ENCODE data around the gene PPRC1. TPM values are rescaled to one million over a fixed set of nuclear protein-coding genes. Genes with fewer than 3 reads are reported as not detected.

PPRC1 gene
- 33.9 TPM for polyA plus RNA-seq
- long read RNA-seq, donor 1 = 0 reads
- long read RNA-seq, donor 2, partial matches to known transcripts = 6 of 7 reads
- long read RNA-seq, donor 2, other reads (novel, unspliced or antisense) = 0 of 7 reads
- long read RNA-seq, donor 3 = 0 reads
- long read RNA-seq, donor 4 = 0 reads
- long read RNA-seq, donor 5 = 0 reads
- long read RNA-seq, donor 6, partial matches to known transcripts = 0 of 2 reads
- long read RNA-seq, donor 6, other reads (novel, unspliced or antisense) = 0 of 2 reads
- long read RNA-seq, donor 7, full-length matches to known transcripts = 3 of 3 reads
- long read RNA-seq, donor 7, partial matches to known transcripts = 0 of 3 reads
- long read RNA-seq, donor 7, other reads (novel, unspliced or antisense) = 0 of 3 reads
- long read RNA-seq, donor 8, full-length matches to known transcripts = 1 of 1 reads
- long read RNA-seq, donor 8, partial matches to known transcripts = 0 of 1 reads
- long read RNA-seq, donor 8, other reads (novel, unspliced or antisense) = 0 of 1 reads
- long read RNA-seq, donor 9, full-length matches to known transcripts = 1 of 1 reads
- long read RNA-seq, donor 9, partial matches to known transcripts = 0 of 1 reads
- long read RNA-seq, donor 9, other reads (novel, unspliced or antisense) = 0 of 1 reads
- long read RNA-seq, donor 10, full-length matches to known transcripts = 4 of 4 reads
- long read RNA-seq, donor 10, partial matches to known transcripts = 0 of 4 reads
- long read RNA-seq, donor 10, other reads (novel, unspliced or antisense) = 0 of 4 reads
- long read RNA-seq, donor 11, partial matches to known transcripts = 0 of 1 reads
- long read RNA-seq, donor 11, other reads (novel, unspliced or antisense) = 0 of 1 reads

GRCh38 chr10:102132563-102133372 is at the start of gene PPRC1:
PPRC1 (plus strand) TSS chr10:102133040; CDS start chr10:102133069, 29 bp downstream.
- WGBS (ENCODE audit: insufficient coverage, low lambda C conversion rate) = no CpG with 5 or more reads among the region's 64 CpGs
- Histone ChIP-seq H3K27me3 (ENCODE audit: control insufficient read depth, insufficient read depth, low read length) (no peaks in the 10 kb centered on the region), H3K4me1 (ENCODE audit: control insufficient read depth, insufficient read depth, low read length) (peaks cover 9% of the 10 kb centered on the region), H3K9me3 (ENCODE audit: control insufficient read depth, low read depth, low read length) (no peaks in the 10 kb centered on the region), H3K27ac (ENCODE audit: low read length) (peak within 1 kb of the TSS; percentile 89), H3K4me3 (ENCODE audit: low read length) (peak within 1 kb of the TSS; percentile 80), H3K36me3 (ENCODE audit: control insufficient read depth, insufficient read depth, low read length) (peaks cover 2% of the 10 kb centered on the region)
- DNase-seq = peak; percentile 98 to 100

GRCh38 chr10:102083541-102083940 is 49.3 kb upstream of the PPRC1 start:
- DNase-seq = no peak
- no peaks in the 10 kb centered on the region for H3K9me3 ChIP-seq (ENCODE audit: control insufficient read depth, low read depth, low read length)
- H3K36me3 ChIP-seq (ENCODE audit: control insufficient read depth, insufficient read depth, low read length) = no peaks in the 10 kb centered on the region
- no peaks in the 10 kb centered on the region for H3K27me3 ChIP-seq (ENCODE audit: control insufficient read depth, insufficient read depth, low read length)
- no peak overlapping the region for H3K4me3 ChIP-seq (ENCODE audit: low read length)
- no peak overlapping the region for H3K27ac ChIP-seq (ENCODE audit: low read length)
- H3K4me1 ChIP-seq (ENCODE audit: control insufficient read depth, insufficient read depth, low read length) = no peaks in the 10 kb centered on the region
- no CpG with 5 or more reads among the region's 3 CpGs for WGBS (ENCODE audit: insufficient coverage, low lambda C conversion rate)

- Histone ChIP-seq H3K36me3 (ENCODE audit: control insufficient read depth, insufficient read depth, low read length) (no peaks in the 10 kb centered on the region), H3K4me3 (ENCODE audit: low read length) (no peak overlapping the region), H3K9me3 (ENCODE audit: control insufficient read depth, low read depth, low read length) (no peaks in the 10 kb centered on the region), H3K27me3 (ENCODE audit: control insufficient read depth, insufficient read depth, low read length) (no peaks in the 10 kb centered on the region), H3K4me1 (ENCODE audit: control insufficient read depth, insufficient read depth, low read length) (no peaks in the 10 kb centered on the region), H3K27ac (ENCODE audit: low read length) (no peak overlapping the region)
- no peak for DNase-seq
- no CpG with 5 or more reads among the region's 3 CpGs for WGBS (ENCODE audit: insufficient coverage, low lambda C conversion rate)
These were observed 47.5 kb upstream of the PPRC1 start for GRCh38 chr10:102085336-102085735.

- no peak overlapping the region for H3K27ac ChIP-seq (ENCODE audit: low read length)
- no CpG with 5 or more reads among the region's 8 CpGs for WGBS (ENCODE audit: insufficient coverage, low lambda C conversion rate)
- no peaks in the 10 kb centered on the region for H3K36me3 ChIP-seq (ENCODE audit: control insufficient read depth, insufficient read depth, low read length)
- no peak overlapping the region for H3K4me3 ChIP-seq (ENCODE audit: low read length)
- no peaks in the 10 kb centered on the region for H3K9me3 ChIP-seq (ENCODE audit: control insufficient read depth, low read depth, low read length)
- no peaks in the 10 kb centered on the region for H3K4me1 ChIP-seq (ENCODE audit: control insufficient read depth, insufficient read depth, low read length)
- no peak for DNase-seq
- H3K27me3 ChIP-seq (ENCODE audit: control insufficient read depth, insufficient read depth, low read length) = no peaks in the 10 kb centered on the region
These were observed 46.6 kb upstream of the PPRC1 start for GRCh38 chr10:102086196-102086595.

GRCh38 chr10:102090772-102091171 is 42.1 kb upstream of the PPRC1 start:
- Histone ChIP-seq H3K4me3 (ENCODE audit: low read length) (no peak overlapping the region), H3K27me3 (ENCODE audit: control insufficient read depth, insufficient read depth, low read length) (no peaks in the 10 kb centered on the region)
- no CpG with 5 or more reads among the region's 2 CpGs for WGBS (ENCODE audit: insufficient coverage, low lambda C conversion rate)

GRCh38 chr10:102096449-102096848 is 36.4 kb upstream of the PPRC1 start:
- no peak for DNase-seq
- H3K4me3 ChIP-seq (ENCODE audit: low read length) = no peak overlapping the region
- H3K9me3 ChIP-seq (ENCODE audit: control insufficient read depth, low read depth, low read length) = no peaks in the 10 kb centered on the region
- no peak overlapping the region for H3K27ac ChIP-seq (ENCODE audit: low read length)
- WGBS (ENCODE audit: insufficient coverage, low lambda C conversion rate) = 93% methylated on average over 3 of the region's 7 CpGs
- no peaks in the 10 kb centered on the region for H3K27me3 ChIP-seq (ENCODE audit: control insufficient read depth, insufficient read depth, low read length)
- H3K36me3 ChIP-seq (ENCODE audit: control insufficient read depth, insufficient read depth, low read length) = no peaks in the 10 kb centered on the region
- H3K4me1 ChIP-seq (ENCODE audit: control insufficient read depth, insufficient read depth, low read length) = no peaks in the 10 kb centered on the region

More at GRCh38 chr10:102090772-102091171, 42.1 kb upstream of the PPRC1 start:
- no peaks in the 10 kb centered on the region for H3K36me3 ChIP-seq (ENCODE audit: control insufficient read depth, insufficient read depth, low read length)
- no peak overlapping the region for H3K27ac ChIP-seq (ENCODE audit: low read length)
- no peaks in the 10 kb centered on the region for H3K4me1 ChIP-seq (ENCODE audit: control insufficient read depth, insufficient read depth, low read length)
- DNase-seq = no peak
- no peaks in the 10 kb centered on the region for H3K9me3 ChIP-seq (ENCODE audit: control insufficient read depth, low read depth, low read length)

GRCh38 chr10:102101152-102101551 is 31.7 kb upstream of the PPRC1 start:
- whole genome bisulfite sequencing (ENCODE audit: insufficient coverage, low lambda C conversion rate) = no CpG with 5 or more reads among the region's 5 CpGs
- Histone ChIP-seq H3K27ac (ENCODE audit: low read length) (no peak overlapping the region), H3K9me3 (ENCODE audit: control insufficient read depth, low read depth, low read length) (no peaks in the 10 kb centered on the region), H3K36me3 (ENCODE audit: control insufficient read depth, insufficient read depth, low read length) (peaks cover 4% of the 10 kb centered on the region), H3K27me3 (ENCODE audit: control insufficient read depth, insufficient read depth, low read length) (no peaks in the 10 kb centered on the region), H3K4me3 (ENCODE audit: low read length) (no peak overlapping the region), H3K4me1 (ENCODE audit: control insufficient read depth, insufficient read depth, low read length) (no peaks in the 10 kb centered on the region)
- DNase-seq = peak in 1 of 2 donors; percentile 8

- H3K4me1 ChIP-seq (ENCODE audit: control insufficient read depth, insufficient read depth, low read length) = no peaks in the 10 kb centered on the region
These were observed 30.4 kb upstream of the PPRC1 start for GRCh38 chr10:102102421-102102820.

GRCh38 chr10:102106998-102107397 is 25.8 kb upstream of the PPRC1 start:
- peaks cover 60% of the 10 kb centered on the region for H3K36me3 ChIP-seq (ENCODE audit: control insufficient read depth, insufficient read depth, low read length)
- no peak overlapping the region for H3K27ac ChIP-seq (ENCODE audit: low read length)
- H3K27me3 ChIP-seq (ENCODE audit: control insufficient read depth, insufficient read depth, low read length) = no peaks in the 10 kb centered on the region
- no CpG with 5 or more reads among the region's 2 CpGs for WGBS (ENCODE audit: insufficient coverage, low lambda C conversion rate)
- H3K4me1 ChIP-seq (ENCODE audit: control insufficient read depth, insufficient read depth, low read length) = no peaks in the 10 kb centered on the region
- no peaks in the 10 kb centered on the region for H3K9me3 ChIP-seq (ENCODE audit: control insufficient read depth, low read depth, low read length)
- DNase-seq = peak in 1 of 2 donors; percentile 8
- H3K4me3 ChIP-seq (ENCODE audit: low read length) = no peak overlapping the region

More at GRCh38 chr10:102102421-102102820, 30.4 kb upstream of the PPRC1 start:
- Histone ChIP-seq H3K27ac (ENCODE audit: low read length) (no peak overlapping the region), H3K9me3 (ENCODE audit: control insufficient read depth, low read depth, low read length) (no peaks in the 10 kb centered on the region), H3K27me3 (ENCODE audit: control insufficient read depth, insufficient read depth, low read length) (no peaks in the 10 kb centered on the region), H3K4me3 (ENCODE audit: low read length) (no peak overlapping the region), H3K36me3 (ENCODE audit: control insufficient read depth, insufficient read depth, low read length) (peaks cover 15% of the 10 kb centered on the region)
- no CpG with 5 or more reads among the region's 1 CpG for WGBS (ENCODE audit: insufficient coverage, low lambda C conversion rate)
- no peak for DNase-seq
